ENCODE measurements around the gene GPC5.
"Not testable (repeated sequence)": the region's sequence is repeated elsewhere in the genome, so short reads cannot be mapped to it uniquely, and the experiment has no call there.

Gene GPC5

DNA sequence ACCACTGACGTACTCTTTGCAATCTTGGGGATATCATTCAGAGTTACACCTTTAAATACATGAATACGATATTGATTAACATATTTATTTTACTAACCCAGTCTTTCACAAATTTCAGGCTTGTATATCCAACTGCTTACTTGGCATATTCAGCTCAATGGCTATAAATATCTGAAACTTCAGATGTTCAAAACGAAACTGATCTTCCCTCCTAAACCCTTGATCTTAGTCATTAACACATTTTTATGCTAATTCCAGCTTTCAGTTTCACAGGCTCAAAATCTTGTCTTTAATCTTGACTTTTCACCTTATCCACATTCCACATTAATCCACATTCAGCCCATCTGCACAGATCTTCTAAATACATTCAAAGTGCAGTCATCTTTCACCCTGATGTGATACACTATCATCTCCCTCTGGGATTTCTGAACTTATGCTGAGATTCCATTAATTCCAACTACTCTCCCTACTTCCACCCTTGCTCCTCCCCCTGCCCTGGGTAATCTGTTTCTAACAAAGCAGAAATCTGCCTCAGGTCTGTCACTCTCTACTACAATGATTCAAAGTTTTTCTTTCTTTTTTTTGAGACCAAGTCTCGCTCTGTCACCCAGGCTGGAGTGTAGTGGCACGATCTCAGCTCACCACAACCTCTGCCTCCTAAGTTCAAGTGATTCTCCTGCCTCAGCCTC is 387.2 kb downstream of the GPC5 start:
- no peak for DNase-seq

DNA sequence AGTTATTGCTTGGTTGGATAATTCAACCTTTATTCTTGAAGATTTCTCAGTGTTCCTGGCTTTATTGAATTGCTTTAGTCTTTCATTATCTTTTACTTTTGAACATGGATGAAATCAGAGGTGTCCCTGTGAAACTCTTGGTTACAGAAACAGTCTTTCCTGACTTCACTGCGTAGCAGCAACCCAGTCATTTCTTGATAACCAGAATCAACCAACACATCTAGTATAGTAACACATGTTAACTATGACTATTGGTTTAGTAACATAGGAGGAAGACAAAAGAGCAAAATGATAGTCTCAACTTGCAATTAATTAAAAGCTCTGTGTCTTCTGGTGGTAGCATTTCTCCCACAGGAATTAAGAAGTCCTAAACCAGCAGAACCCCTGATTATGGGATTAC is 393.6 kb downstream of the GPC5 start:
- no peak for DNase-seq

- no peak for DNase-seq
Measured at GRCh38 chr13:91797567-91797966, 399.1 kb downstream of the GPC5 start.

GRCh38 chr13:91798338-91798737 is 399.9 kb downstream of the GPC5 start:
- DNase-seq: not testable (repeated sequence)

GRCh38 chr13:91801772-91802171 is 403.4 kb downstream of the GPC5 start:
- not testable (repeated sequence) for DNase-seq

- no peak for DNase-seq
Measured at GRCh38 chr13:91802957-91803356, 404.5 kb downstream of the GPC5 start.

GRCh38 chr13:91804724-91805123 is 406.3 kb downstream of the GPC5 start:
- DNase-seq: no peak

- DNase-seq: no peak
Measured at GRCh38 chr13:91805605-91806004, 407.2 kb downstream of the GPC5 start.

DNA sequence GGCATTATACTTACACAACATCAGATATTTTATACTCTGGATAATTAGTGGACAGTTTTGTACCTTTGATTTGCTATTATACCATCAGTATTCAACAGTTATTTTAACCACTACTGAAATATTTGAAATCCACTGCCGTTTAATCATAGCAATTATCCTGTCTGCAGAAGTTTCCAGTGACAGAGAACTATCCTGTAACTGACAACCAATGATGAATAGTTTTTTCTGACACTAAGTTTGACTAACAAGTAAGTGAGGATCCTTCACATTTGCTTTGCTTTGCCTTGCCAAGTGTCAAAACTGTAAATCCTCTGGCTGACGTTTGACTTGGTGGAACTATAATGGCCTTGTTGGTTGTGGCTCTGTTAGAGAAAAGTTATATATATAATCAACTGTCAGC is 410.7 kb downstream of the GPC5 start:
- no peak for DNase-seq

DNA sequence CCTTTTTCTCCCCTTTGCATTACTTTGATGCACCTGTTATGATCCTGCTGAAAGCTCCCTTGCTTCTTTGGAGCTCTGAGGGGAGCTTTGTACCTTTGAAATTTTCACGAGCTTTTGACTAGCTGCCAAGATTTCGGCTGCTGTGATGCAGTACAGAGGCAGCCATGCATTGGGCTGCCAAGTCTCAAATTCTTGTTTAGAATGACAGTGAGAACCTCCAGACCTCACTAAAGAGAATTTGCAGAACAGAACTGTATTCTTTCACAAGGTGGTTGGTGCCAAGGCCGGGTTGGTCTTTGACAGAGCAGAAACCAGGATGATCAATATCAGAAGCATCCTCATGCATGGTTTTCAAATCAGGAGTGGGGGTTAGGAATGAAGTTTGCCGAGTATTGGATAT is 414.8 kb downstream of the GPC5 start:
- DNase-seq: no peak

GRCh38 chr13:91816263-91816807 is 417.9 kb downstream of the GPC5 start:
- DNase-seq: no peak

DNA sequence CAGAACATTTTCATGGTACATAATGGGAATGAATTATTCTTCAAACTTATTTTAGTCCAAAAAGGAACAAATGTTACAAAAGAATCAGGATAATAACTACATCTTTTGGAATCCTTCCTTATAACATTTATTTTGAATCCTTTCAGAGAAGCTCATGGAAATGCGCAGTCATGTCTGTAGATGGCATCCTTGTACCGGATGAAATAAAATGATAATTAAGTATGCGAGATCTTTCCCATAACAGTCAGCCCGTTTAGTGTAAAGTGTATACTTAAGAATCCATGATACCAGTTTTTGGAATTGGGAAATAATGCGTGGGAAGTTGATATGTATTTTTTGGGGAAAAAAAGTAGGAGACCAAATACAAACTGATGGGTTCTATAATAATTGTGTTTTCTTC is 418.8 kb downstream of the GPC5 start:
- DNase-seq: no peak

- no peak for DNase-seq
Measured at GRCh38 chr13:91824416-91824815, 426.0 kb downstream of the GPC5 start.

GRCh38 chr13:91825516-91825915 is 427.1 kb downstream of the GPC5 start:
- DNase-seq: no peak

GRCh38 chr13:91836553-91836952 is 438.1 kb downstream of the GPC5 start:
- no peak for DNase-seq

- no peak for DNase-seq
Measured at GRCh38 chr13:91845612-91846011, 447.2 kb downstream of the GPC5 start.

GRCh38 chr13:91863699-91864098 is 465.3 kb downstream of the GPC5 start:
- no peak for DNase-seq

- DNase-seq: no peak
Measured at GRCh38 chr13:91868351-91868750, 469.9 kb downstream of the GPC5 start.

DNA sequence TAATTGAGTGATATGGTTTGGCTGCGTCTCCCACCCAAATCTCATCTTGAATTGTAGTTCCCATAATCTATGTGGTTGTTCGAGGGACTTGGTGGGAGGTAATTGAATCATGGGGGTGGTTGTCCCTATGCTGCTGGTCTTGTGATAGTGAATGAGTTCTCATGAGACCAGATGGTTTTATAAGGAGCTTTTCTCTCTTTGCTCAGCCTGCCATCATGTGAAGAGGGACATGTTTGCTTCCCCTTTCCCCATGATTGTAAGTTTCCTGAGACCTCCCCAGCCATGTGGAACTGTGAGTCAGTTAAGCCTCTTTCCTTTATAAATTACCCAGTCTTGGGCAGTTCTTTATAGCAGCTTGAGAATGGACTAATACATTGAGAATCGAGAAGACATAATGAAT is 480.1 kb downstream of the GPC5 start:
- DNase-seq: no peak

DNA sequence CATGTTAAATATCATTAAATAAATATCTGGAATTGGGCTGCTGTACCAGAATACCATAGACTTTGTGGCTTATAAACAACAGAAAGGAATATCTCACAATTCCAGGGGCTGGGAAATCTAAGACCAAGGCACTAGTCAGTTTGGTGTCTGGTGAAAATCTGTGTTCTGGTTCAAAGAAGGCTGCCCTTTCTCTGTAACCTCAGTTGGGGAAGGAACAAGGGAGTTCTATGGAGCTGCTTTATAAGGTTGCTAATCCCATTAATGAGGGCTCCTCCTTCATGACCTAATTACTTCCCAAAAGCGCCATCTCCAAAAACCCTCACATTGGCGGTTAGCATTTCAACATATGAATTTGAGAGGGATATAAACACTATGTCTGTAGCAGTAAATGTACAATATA is 480.9 kb downstream of the GPC5 start:
- no peak for DNase-seq

DNA sequence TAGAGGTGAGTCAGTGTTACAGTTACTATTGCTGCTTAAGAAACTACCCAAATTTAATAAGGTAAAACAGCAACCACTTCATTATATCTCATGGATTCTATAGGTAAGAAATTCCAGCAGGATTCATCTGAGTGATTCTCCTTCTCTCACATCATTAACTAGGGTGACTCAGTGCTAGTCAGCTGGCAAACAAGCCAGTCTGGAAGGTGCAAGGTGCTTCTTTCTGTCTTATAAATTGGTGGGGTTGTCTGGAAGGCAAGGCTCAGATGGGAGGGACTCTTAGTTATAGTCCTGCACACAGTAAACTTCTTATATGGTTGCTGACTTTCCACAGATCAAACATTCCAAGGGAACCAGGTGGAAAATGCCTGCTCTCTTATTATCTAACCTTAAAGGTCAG is 484.5 kb downstream of the GPC5 start:
- DNase-seq: no peak

DNA sequence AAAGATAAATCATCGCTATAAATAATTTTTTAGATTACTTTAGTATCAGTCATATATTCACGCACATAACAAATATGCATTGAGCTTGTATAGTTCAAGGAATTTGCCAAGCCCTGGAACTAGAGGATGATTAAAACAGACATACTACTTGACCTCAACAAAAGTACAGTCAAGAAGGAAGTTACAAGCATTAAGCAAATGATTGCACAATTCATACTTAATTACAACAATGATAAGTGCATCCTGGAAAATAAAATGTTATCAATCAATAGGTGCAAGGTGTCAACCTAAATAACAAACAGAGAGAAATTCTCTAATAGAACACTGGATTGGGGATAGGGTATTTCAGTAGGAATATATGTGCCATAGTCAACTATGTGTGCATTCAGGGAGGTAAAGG is 491.2 kb downstream of the GPC5 start:
- DNase-seq: no peak

GRCh38 chr13:91891141-91891540 is 492.7 kb downstream of the GPC5 start:
- no peak for DNase-seq

GRCh38 chr13:91893040-91893439 is 494.6 kb downstream of the GPC5 start:
- no peak for DNase-seq

GRCh38 chr13:91894316-91894715 is 495.9 kb downstream of the GPC5 start:
- DNase-seq: no peak
